Measurements from ENCODE around the gene KIF20A. TPM values are rescaled to one million over a fixed set of nuclear protein-coding genes. Genes with fewer than 3 reads are reported as not detected.
"Not testable (repeated sequence)": the region's sequence is repeated elsewhere in the genome, so short reads cannot be mapped to it uniquely, and the experiment has no call there.

Gene KIF20A
- total RNA-seq, 1 experiment from 2014 or later, result 133 TPM

GRCh38 chr5:138186002-138186447 lies 7.1 kb downstream of the KIF20A start:
- DNase-seq (ENCODE audit: low read depth), result no peak

- DNase-seq (ENCODE audit: low read depth), result no peak
Measured at GRCh38 chr5:138188626-138189025, 9.7 kb downstream of the KIF20A start.

GRCh38 chr5:138192826-138193225 lies 13.9 kb downstream of the KIF20A start:
- no peak for DNase-seq (ENCODE audit: low read depth)

DNA sequence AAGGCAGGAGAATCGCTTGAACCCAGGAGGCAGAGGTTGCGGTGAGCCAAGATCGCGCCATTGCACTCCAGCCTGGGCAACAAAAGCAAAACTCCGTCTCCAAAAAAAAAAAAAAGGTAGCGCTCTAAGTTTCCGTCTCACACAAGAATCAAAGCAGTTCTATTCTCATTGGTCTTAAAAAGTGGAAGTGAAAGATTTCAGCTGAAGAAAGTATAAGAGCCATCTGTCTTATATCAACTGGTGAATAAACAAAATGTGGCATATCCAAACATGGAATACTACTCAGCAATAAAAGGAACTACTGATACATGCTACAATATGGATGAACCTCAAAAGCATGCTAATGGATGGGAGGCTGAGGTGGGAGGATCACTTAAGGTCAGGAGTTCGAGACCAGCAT lies 14.9 kb downstream of the KIF20A start:
- not testable (repeated sequence) for DNase-seq (ENCODE audit: low read depth)

GRCh38 chr5:138210985-138211384 lies 32.1 kb downstream of the KIF20A start:
- no peak for DNase-seq (ENCODE audit: low read depth)

DNA sequence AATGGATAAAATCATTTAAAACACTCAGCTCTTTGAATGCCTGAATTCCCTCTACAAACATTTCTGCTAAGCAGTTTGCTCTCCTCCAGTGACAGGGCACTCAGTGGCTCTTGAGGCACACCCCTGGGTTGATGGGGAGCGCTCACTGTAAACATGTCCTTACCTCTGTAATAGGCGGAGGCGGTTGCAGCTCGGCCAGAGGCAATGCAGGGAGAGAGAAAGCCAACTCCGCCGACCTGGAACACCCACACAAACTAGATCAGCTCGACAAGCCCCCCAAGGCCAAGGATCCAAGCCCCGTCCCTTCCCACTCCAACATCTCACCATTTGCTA lies 33.9 kb downstream of the KIF20A start:
- DNase-seq (ENCODE audit: low read depth), result no peak

- DNase-seq (ENCODE audit: low read depth), result peak; percentile 99
Measured at GRCh38 chr5:138213161-138214029, 34.5 kb downstream of the KIF20A start, which contains the start of gene CDC23. CDC23 (minus strand) TSS chr5:138213323; CDS start chr5:138213312, 11 bp downstream.

- no peak for DNase-seq (ENCODE audit: low read depth)
Measured at GRCh38 chr5:138216799-138217198, 37.9 kb downstream of the KIF20A start.

GRCh38 chr5:138223532-138223931 lies 44.6 kb downstream of the KIF20A start:
- no peak for DNase-seq (ENCODE audit: low read depth)

- no peak for DNase-seq (ENCODE audit: low read depth)
Measured at GRCh38 chr5:138224712-138225111, 45.8 kb downstream of the KIF20A start.

GRCh38 chr5:138226910-138227309 lies 48.0 kb downstream of the KIF20A start:
- no peak for DNase-seq (ENCODE audit: low read depth)

DNA sequence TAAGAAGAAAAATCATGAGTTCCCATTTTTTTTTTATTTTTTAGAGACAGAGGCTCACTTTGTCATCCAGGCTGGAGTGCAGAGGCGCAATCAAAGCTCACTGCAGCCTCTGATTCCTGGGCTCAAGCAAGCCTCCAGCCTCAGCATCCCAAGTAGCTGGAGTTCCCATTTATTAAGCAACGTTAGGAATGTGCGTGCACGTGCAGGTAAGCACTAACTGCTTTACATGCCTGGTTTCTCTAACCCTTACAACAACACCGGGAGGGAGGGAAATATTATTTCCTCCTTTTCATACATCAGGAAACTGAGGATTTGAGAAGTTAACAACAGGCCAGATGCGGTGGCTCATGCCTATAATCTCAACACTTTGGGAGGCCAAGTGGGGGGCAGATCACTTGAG lies 50.5 kb downstream of the KIF20A start:
- no peak for DNase-seq (ENCODE audit: low read depth)

- DNase-seq (ENCODE audit: low read depth), result peak; percentile 87
Measured at GRCh38 chr5:138230261-138230660, 51.3 kb downstream of the KIF20A start.

DNA sequence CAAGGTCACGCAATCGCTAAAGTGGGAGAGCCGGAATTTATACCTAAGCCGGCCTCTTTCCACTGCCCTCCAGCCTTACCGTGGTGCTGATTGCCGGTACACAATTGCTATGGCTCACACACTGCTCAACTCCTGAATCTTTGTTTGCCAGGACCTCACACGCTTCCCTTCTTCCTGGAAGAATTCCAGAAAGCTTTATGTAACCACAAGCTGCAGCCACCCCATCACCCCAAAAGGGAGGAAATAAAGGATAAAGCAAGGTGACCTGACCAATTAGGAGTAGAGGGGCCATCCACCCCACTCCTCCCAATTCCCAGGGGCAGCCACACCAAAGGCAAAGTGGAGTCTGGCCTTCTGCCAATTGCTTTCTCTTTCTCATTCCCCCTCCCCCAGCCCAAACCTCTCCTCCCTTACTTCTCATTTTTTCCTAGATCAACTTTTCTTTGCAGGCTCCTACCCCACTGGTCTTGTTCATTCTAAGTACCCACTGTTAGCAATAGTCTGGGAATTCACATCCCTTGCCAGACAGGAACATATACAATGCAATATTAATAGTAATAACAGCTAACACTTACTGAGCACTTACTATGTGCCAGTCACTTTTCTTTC lies 52.2 kb downstream of the KIF20A start:
- peak; percentile 76 for DNase-seq (ENCODE audit: low read depth)

DNA sequence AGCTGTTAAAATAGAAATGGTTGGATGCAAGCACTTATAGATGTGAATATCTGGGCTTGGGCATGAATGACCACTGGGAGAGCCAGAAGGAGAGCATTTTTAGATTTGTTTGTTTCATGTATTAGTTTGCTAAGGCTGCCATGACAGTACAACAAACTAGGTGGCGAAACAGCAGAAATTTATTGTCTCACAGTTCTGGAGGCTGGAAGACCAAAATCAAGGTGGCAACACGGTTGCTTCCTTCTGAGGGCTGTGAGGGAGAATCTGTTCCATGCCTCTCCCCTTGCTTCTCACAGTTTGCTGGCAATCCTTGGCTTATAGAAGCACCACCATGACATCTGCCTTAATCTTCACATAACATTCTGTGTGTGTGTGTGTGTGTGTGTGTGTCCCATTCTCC lies 54.4 kb downstream of the KIF20A start:
- DNase-seq (ENCODE audit: low read depth), result no peak

- no peak for DNase-seq (ENCODE audit: low read depth)
Measured at GRCh38 chr5:138234651-138235050, 55.7 kb downstream of the KIF20A start.

Other genes with a start within 250 kb of the KIF20A start
- gene FAM13B, start 146.0 kb upstream of the KIF20A start, total RNA-seq (2014; rRNA removed; shearing (Covaris generic)), result 9.0 and 13.0 TPM in 2 replicates
- gene WNT8A, start 95.1 kb upstream of the KIF20A start, total RNA-seq (2014; rRNA removed; shearing (Covaris generic)), result 0.12 and 0.54 TPM in 2 replicates
- 0.25 and 1.8 TPM in 2 replicates for gene NME5, start 39.7 kb upstream of the KIF20A start, total RNA-seq (2014; rRNA removed; shearing (Covaris generic))
- 24.3 and 38.8 TPM in 2 replicates for gene BRD8, start 482 bp upstream of the KIF20A start, total RNA-seq (2014; rRNA removed; shearing (Covaris generic))
- 41.4 and 47.6 TPM in 2 replicates for gene CDC23, start 34.2 kb downstream of the KIF20A start, total RNA-seq (2014; rRNA removed; shearing (Covaris generic))
- not detected in 2 replicates for gene GFRA3, start 95.5 kb downstream of the KIF20A start, total RNA-seq (2014; rRNA removed; shearing (Covaris generic))
- gene CDC25C, start 152.7 kb downstream of the KIF20A start, total RNA-seq (2014; rRNA removed; shearing (Covaris generic)), result 20.5 and 28.4 TPM in 2 replicates
- gene FAM53C, start 159.2 kb downstream of the KIF20A start, total RNA-seq (2014; rRNA removed; shearing (Covaris generic)), result 27.4 and 27.7 TPM in 2 replicates
- gene KDM3B, start 173.6 kb downstream of the KIF20A start, total RNA-seq (2014; rRNA removed; shearing (Covaris generic)), result 29.8 and 41.5 TPM in 2 replicates

Measured in M059J (cell line).